ENCODE data around the gene RIPOR1. TPM values are rescaled to one million over a fixed set of nuclear protein-coding genes. Genes with fewer than 3 reads are reported as not detected.

The RIPOR1 gene
- total RNA-seq, 2 experiments from 2014 or later: 24.6 to 32.7 TPM

GRCh38 chr16:67551091-67551490 is 22.5 kb downstream of the RIPOR1 start:
- H3K36me3 Mint-ChIP-seq (ENCODE audit: low read depth): peaks cover 11% of the 10 kb centered on the region
- H3K9me3 Mint-ChIP-seq: no peaks in the 10 kb centered on the region
- no peaks in the 10 kb centered on the region for H3K27me3 Mint-ChIP-seq
- no peak overlapping the region for H3K4me3 Mint-ChIP-seq
- CTCF ChIA-PET: interaction anchor here (6.3 kb wide), 1 partner anchor 10 kb away, joined by 43 read pairs; the partner anchor contains the start of gene CTCF
- no peak for DNase-seq
- peaks cover 53% of the 10 kb centered on the region for H3K4me1 Mint-ChIP-seq
- POLR2A ChIA-PET: interaction anchor here (6.0 kb wide), 1 partner anchor 12 kb away, joined by 61 read pairs; the partner anchor contains the start of gene CTCF
- no peak overlapping the region for H3K27ac Mint-ChIP-seq

DNA sequence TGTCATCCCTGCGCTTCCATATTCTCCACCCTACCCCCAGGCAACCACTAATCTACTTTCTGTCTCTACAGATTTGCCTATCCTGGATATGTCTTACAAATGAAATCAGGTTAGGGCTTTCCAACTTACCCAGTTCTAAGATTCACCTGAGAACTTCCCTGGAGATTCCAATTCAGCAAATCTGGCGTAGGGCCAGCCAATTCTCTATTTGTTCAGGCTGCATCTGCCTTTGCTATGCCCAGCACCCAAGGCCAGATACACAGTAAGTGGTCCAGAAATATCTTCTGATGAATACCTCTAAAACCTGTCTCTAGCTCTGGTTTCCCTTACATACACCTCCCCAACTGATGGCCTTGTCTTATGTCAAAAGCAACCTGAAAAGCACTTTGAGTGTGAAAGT is 23.3 kb downstream of the RIPOR1 start:
- no peak for DNase-seq
- Mint-ChIP-seq H3K9me3 (no peaks in the 10 kb centered on the region), H3K4me1 (peaks cover 53% of the 10 kb centered on the region)

GRCh38 chr16:67552476-67552875 is 23.8 kb downstream of the RIPOR1 start:
- no peak for DNase-seq
- H3K4me1 Mint-ChIP-seq: peaks cover 50% of the 10 kb centered on the region
- no peaks in the 10 kb centered on the region for H3K9me3 Mint-ChIP-seq
- POLR2A ChIA-PET: interaction anchor here (0.9 to 6.0 kb wide), 2 partner anchors 10 to 13 kb away, joined by 3 to 61 read pairs; partner anchors contain the start of gene CTCF
- H3K27me3 Mint-ChIP-seq: no peaks in the 10 kb centered on the region
- H3K4me3 Mint-ChIP-seq: no peak overlapping the region
- CTCF ChIA-PET: interaction anchor here (6.3 kb wide), 1 partner anchor 9 kb away, joined by 43 read pairs; the partner anchor contains the start of gene CTCF
- H3K27ac Mint-ChIP-seq: peak overlapping the region; percentile 12
- peaks cover 11% of the 10 kb centered on the region for H3K36me3 Mint-ChIP-seq (ENCODE audit: low read depth)

More for the DNA sequence above, 23.3 kb downstream of the RIPOR1 start:
- ChIA-PET CTCF (interaction anchor here (6.3 kb wide), 1 partner anchor 10 kb away, joined by 43 read pairs; the partner anchor contains the start of gene CTCF), POLR2A (interaction anchor here (6.0 kb wide), 1 partner anchor 11 kb away, joined by 61 read pairs; the partner anchor contains the start of gene CTCF)
- Mint-ChIP-seq H3K27ac (peak overlapping the region; percentile 12), H3K4me3 (no peak overlapping the region), H3K36me3 (ENCODE audit: low read depth) (peaks cover 11% of the 10 kb centered on the region), H3K27me3 (no peaks in the 10 kb centered on the region)

DNA sequence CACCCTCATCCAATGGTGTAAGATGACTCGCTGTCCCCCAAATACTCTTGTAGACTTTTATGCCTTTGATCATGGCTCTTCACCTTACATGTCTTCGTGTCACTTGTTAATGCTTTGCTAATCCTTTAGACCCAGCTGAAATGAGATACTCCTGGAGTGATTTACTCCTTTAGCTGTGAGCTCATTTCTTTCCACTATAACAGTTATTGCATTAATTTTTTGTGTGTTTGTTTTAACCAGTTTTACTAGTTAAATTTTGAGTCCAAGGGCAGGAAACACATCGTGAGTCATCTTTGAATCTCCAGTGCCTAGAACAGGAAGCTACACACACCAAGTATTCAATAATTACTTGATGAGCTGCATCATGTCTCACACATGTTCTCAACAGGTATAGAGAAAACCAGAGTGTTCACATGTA is 27.2 kb downstream of the RIPOR1 start:
- Mint-ChIP-seq H3K4me1 (peaks cover 53% of the 10 kb centered on the region), H3K9me3 (no peaks in the 10 kb centered on the region)
- DNase-seq: no peak

GRCh38 chr16:67558859-67559258 is 30.2 kb downstream of the RIPOR1 start:
- peaks cover 49% of the 10 kb centered on the region for H3K4me1 Mint-ChIP-seq
- H3K4me3 Mint-ChIP-seq: no peak overlapping the region
- H3K36me3 Mint-ChIP-seq (ENCODE audit: low read depth): peaks cover 13% of the 10 kb centered on the region
- H3K27me3 Mint-ChIP-seq: no peaks in the 10 kb centered on the region
- CTCF ChIA-PET: interaction anchor here (0.7 to 11.4 kb wide), 6 partner anchors 9 to 114 kb away, joined by 3 to 334 read pairs (median 4); partner anchors contain the start of genes ATP6V0D1 and CARMIL2
- no peak overlapping the region for H3K27ac Mint-ChIP-seq
- H3K9me3 Mint-ChIP-seq: no peaks in the 10 kb centered on the region
- DNase-seq: no peak
- POLR2A ChIA-PET: interaction anchor here (0.6 to 11.1 kb wide), 3 partner anchors 14 to 545 kb away, joined by 3 to 277 read pairs (median 3); partner anchors contain the start of genes ACD and PARD6A

More for the DNA sequence above, 27.2 kb downstream of the RIPOR1 start:
- H3K27me3 Mint-ChIP-seq: no peaks in the 10 kb centered on the region
- peaks cover 9% of the 10 kb centered on the region for H3K36me3 Mint-ChIP-seq (ENCODE audit: low read depth)
- CTCF ChIA-PET: interaction anchor here (1.0 to 11.4 kb wide), 14 partner anchors 9 to 261 kb away, joined by 3 to 334 read pairs (median 4); partner anchors contain the start of genes ACD, C16orf86, CARMIL2 and ENKD1
- H3K27ac Mint-ChIP-seq: peak overlapping the region; percentile 97
- POLR2A ChIA-PET: interaction anchor here (0.6 to 11.1 kb wide), 13 partner anchors 9 to 530 kb away, joined by 3 to 277 read pairs (median 4); partner anchors contain the start of genes ACD, ATP6V0D1 and CARMIL2
- peak overlapping the region; percentile 19 for H3K4me3 Mint-ChIP-seq

- Mint-ChIP-seq H3K27me3 (no peaks in the 10 kb centered on the region), H3K4me1 (peaks cover 47% of the 10 kb centered on the region), H3K36me3 (ENCODE audit: low read depth) (peaks cover 16% of the 10 kb centered on the region), H3K27ac (peak overlapping the region; percentile 92), H3K4me3 (peak overlapping the region; percentile 86), H3K9me3 (no peaks in the 10 kb centered on the region)
- ChIA-PET CTCF (interaction anchor here (1.4 to 11.4 kb wide), 11 partner anchors 9 to 375 kb away, joined by 4 to 334 read pairs (median 20); partner anchors contain the start of genes ATP6V0D1, C16orf86, CARMIL2 and ENKD1), POLR2A (interaction anchor here (1.6 to 11.1 kb wide), 14 partner anchors 9 to 524 kb away, joined by 6 to 277 read pairs (median 16); partner anchors contain the start of genes ACD, ATP6V0D1, C16orf86 and CARMIL2)
- no peak for DNase-seq
Measured at GRCh38 chr16:67560827-67561342, 32.3 kb downstream of the RIPOR1 start.

- DNase-seq: no peak
- ChIA-PET POLR2A (interaction anchor here (0.8 to 11.1 kb wide), 22 partner anchors 9 to 524 kb away, joined by 3 to 277 read pairs (median 8); partner anchors contain the start of genes ACD, ATP6V0D1, C16orf86 and CARMIL2), CTCF (interaction anchor here (0.5 to 11.4 kb wide), 16 partner anchors 9 to 687 kb away, joined by 3 to 334 read pairs (median 8); partner anchors contain the start of genes ATP6V0D1, C16orf86, CARMIL2 and ENKD1)
- Mint-ChIP-seq H3K9me3 (no peaks in the 10 kb centered on the region), H3K27me3 (no peaks in the 10 kb centered on the region), H3K4me3 (peak overlapping the region; percentile 86), H3K4me1 (peaks cover 43% of the 10 kb centered on the region), H3K27ac (peak overlapping the region; percentile 92), H3K36me3 (ENCODE audit: low read depth) (peaks cover 16% of the 10 kb centered on the region)
Measured at GRCh38 chr16:67561501-67561823, 32.8 kb downstream of the RIPOR1 start.

GRCh38 chr16:67561824-67562525 is 33.3 kb downstream of the RIPOR1 start:
- POLR2A ChIA-PET: interaction anchor here (0.5 to 11.1 kb wide), 31 partner anchors 10 to 579 kb away, joined by 3 to 277 read pairs (median 6); partner anchors contain the start of genes ACD, ATP6V0D1, C16orf86 and CARMIL2
- Mint-ChIP-seq H3K4me3 (peak overlapping the region; percentile 86), H3K27me3 (no peaks in the 10 kb centered on the region), H3K9me3 (no peaks in the 10 kb centered on the region), H3K36me3 (ENCODE audit: low read depth) (peaks cover 16% of the 10 kb centered on the region), H3K27ac (peak overlapping the region; percentile 92), H3K4me1 (peaks cover 43% of the 10 kb centered on the region)
- DNase-seq: peak; percentile 99
- CTCF ChIA-PET: interaction anchor here (0.5 to 11.4 kb wide), 24 partner anchors 10 to 688 kb away, joined by 3 to 334 read pairs (median 6); partner anchors contain the start of genes ACD, ATP6V0D1, C16orf86 and CARMIL2

DNA sequence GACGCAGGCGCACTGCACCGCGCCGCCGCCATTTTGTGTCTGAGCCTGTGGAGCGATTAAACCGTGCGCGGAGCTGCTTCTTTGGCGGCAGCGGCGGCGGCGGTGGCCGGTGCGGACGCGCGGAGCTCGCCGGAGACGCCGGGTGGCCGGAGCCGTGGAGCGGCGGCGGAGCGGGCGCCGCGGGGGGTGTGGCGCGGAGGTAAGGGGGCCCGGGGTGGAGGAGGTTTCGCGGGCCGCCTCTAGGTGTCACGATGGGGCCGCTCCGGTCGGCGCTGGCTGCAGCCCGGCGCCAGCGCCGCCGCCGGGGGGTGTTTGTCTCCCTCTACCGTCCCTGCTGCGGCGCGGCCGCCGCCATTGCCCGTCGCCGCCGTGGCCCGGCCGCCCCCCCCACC is 33.9 kb downstream of the RIPOR1 start, which contains the start of gene CTCF:
Gene CTCF (plus strand): TSS at position 1 of the 392 bp plus-strand sequence. CDS start 48,307 bp downstream, outside the sequence.
- H3K36me3 Mint-ChIP-seq (ENCODE audit: low read depth): peaks cover 19% of the 10 kb centered on the region

DNA sequence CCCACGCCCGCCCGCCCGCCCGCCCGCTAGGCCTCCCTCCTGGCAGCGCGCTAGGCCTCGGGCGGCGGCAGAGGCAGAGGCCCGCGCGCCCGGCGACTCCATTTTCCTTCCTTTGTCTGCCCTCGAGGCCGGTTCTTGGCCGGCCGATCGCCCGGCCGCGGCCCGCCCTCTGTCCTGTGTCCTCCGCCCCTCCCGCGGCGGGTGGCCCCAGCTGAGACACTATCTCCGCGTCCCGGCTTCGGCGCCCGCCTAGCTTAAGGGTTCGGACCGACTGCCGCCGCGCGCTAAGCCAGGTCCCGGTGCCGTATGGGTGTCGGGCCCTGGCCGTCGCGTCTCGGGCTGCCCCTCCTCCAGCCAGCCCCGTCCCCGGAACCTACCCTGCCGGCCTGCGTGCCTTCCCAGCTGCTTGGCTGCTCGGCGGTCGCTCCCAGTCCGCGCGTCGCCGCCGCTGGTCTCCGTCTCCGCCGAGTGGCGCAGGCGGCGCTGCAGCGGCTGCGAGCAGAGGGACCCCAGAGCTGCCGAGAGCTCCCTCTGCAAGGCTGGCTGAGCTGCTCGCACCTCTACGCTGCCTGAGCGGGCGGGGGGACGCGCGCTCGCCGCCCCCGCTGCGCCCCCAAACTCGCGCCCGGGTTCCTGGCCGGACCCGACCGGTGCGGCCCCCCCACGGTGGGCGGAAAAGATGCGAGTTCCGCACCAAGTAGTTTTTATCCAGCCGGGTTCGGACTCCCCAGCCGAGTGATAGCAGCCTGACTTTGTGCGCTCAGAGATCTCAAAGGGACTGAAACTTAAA is 34.5 kb downstream of the RIPOR1 start:
- ChIA-PET CTCF (interaction anchor here (0.5 to 11.4 kb wide), 20 partner anchors 8 to 522 kb away, joined by 3 to 334 read pairs (median 6); partner anchors contain the start of genes ACD, ATP6V0D1, C16orf86 and CARMIL2), POLR2A (interaction anchor here (0.7 to 11.1 kb wide), 28 partner anchors 11 to 580 kb away, joined by 3 to 277 read pairs (median 6); partner anchors contain the start of genes ACD, ATP6V0D1, CARMIL2 and DDX28)
- Mint-ChIP-seq H3K4me1 (peaks cover 43% of the 10 kb centered on the region), H3K9me3 (no peaks in the 10 kb centered on the region), H3K4me3 (peak overlapping the region; percentile 86), H3K27me3 (no peaks in the 10 kb centered on the region), H3K36me3 (ENCODE audit: low read depth) (peaks cover 19% of the 10 kb centered on the region), H3K27ac (peak overlapping the region; percentile 93)
- DNase-seq: peak; percentile 65

More for the DNA sequence above, 33.9 kb downstream of the RIPOR1 start, which contains the start of gene CTCF:
- DNase-seq: peak; percentile 85
- H3K27ac Mint-ChIP-seq: peak within 1 kb of the TSS; percentile 93
- ChIA-PET POLR2A (interaction anchor here (0.5 to 11.1 kb wide), 35 partner anchors 11 to 579 kb away, joined by 3 to 277 read pairs (median 6); partner anchors contain the start of genes ACD, ATP6V0D1, C16orf86 and CARMIL2), CTCF (interaction anchor here (0.6 to 11.4 kb wide), 25 partner anchors 9 to 523 kb away, joined by 3 to 334 read pairs (median 4); partner anchors contain the start of genes ACD, ATP6V0D1, C16orf86 and CARMIL2)
- peak within 1 kb of the TSS; percentile 86 for H3K4me3 Mint-ChIP-seq
- H3K9me3 Mint-ChIP-seq: no peaks in the 10 kb centered on the region
- no peaks in the 10 kb centered on the region for H3K27me3 Mint-ChIP-seq
- H3K4me1 Mint-ChIP-seq: peaks cover 45% of the 10 kb centered on the region
